ENCODE measurements around the gene SIPA1L2. TPM values are rescaled to one million over a fixed set of nuclear protein-coding genes. Genes with fewer than 3 reads are reported as not detected.

SIPA1L2 gene
- total RNA-seq, 1 donor from 2014 or later, result 16.6 TPM

DNA sequence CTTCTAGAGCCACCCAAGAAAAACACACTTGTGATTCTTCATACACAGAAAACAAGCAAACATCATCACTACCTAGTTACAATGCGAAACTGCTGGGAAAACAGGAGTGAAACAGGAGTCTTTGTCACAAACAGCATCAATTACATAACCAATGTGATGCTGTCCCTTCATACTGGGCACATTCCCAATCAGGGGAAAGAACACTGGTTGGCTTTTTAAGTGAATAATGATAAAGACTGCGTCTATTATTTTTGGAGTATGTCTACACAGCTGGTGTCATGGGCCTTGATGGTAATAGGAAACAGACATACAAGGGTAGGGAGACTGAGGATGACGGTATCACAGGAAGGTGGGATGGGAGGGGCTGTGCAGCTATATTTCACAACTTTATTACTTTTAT is 43.3 kb downstream of the SIPA1L2 start:
- FAIRE-seq, result no peak
- TF ChIP-seq, protein P1, sequence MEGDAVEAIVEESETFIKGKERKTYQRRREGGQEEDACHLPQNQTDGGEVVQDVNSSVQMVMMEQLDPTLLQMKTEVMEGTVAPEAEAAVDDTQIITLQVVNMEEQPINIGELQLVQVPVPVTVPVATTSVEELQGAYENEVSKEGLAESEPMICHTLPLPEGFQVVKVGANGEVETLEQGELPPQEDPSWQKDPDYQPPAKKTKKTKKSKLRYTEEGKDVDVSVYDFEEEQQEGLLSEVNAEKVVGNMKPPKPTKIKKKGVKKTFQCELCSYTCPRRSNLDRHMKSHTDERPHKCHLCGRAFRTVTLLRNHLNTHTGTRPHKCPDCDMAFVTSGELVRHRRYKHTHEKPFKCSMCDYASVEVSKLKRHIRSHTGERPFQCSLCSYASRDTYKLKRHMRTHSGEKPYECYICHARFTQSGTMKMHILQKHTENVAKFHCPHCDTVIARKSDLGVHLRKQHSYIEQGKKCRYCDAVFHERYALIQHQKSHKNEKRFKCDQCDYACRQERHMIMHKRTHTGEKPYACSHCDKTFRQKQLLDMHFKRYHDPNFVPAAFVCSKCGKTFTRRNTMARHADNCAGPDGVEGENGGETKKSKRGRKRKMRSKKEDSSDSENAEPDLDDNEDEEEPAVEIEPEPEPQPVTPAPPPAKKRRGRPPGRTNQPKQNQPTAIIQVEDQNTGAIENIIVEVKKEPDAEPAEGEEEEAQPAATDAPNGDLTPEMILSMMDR (IDR thresholded peaks at IDR 0.05; ENCODE audit: insufficient read depth, low read length, severe bottlenecking), result no peak

GRCh38 chr1:232585486-232585885 is 44.4 kb downstream of the SIPA1L2 start:
- Histone ChIP-seq H3K36me3 (ENCODE audit: control insufficient read depth, insufficient read depth, low read length) (no peaks in the 10 kb centered on the region), H3K4me3 (ENCODE audit: low read depth, low read length) (no peak overlapping the region), H3K27me3 (ENCODE audit: control insufficient read depth, insufficient read depth, low read length) (no peaks in the 10 kb centered on the region)
- TF ChIP-seq, protein P1 (IDR thresholded peaks at IDR 0.05; ENCODE audit: insufficient read depth, low read length, severe bottlenecking), result no peak
- no peak for FAIRE-seq
- no peak for DNase-seq (ENCODE audit: low read depth)

More for the DNA sequence above, 43.3 kb downstream of the SIPA1L2 start:
- DNase-seq (ENCODE audit: low read depth), result no peak
- Histone ChIP-seq H3K4me3 (ENCODE audit: low read depth, low read length) (no peak overlapping the region), H3K27me3 (ENCODE audit: control insufficient read depth, insufficient read depth, low read length) (no peaks in the 10 kb centered on the region), H3K36me3 (ENCODE audit: control insufficient read depth, insufficient read depth, low read length) (no peaks in the 10 kb centered on the region)

- DNase-seq (ENCODE audit: low read depth) (no peak), FAIRE-seq (no peak)
- Histone ChIP-seq H3K27me3 (ENCODE audit: control insufficient read depth, insufficient read depth, low read length) (no peaks in the 10 kb centered on the region), H3K36me3 (ENCODE audit: control insufficient read depth, insufficient read depth, low read length) (no peaks in the 10 kb centered on the region), H3K4me3 (ENCODE audit: low read depth, low read length) (no peak overlapping the region)
- TF ChIP-seq, protein P1 (IDR thresholded peaks at IDR 0.05; ENCODE audit: insufficient read depth, low read length, severe bottlenecking), result no peak
Observed at GRCh38 chr1:232581932-232582331, 48.0 kb downstream of the SIPA1L2 start.

Other genes starting within 250 kb of the SIPA1L2 start
- gene MAP10, start 175.3 kb upstream of the SIPA1L2 start, total RNA-seq, result 0.38 and 0.53 TPM in 2 replicates

All from bronchial epithelial cell (primary cell).